Vagina (tissue), 2 donors: ENCODE measurements around the gene B9D1.

Experiments
- CTCF ChIP-seq, 3 experiments: fragments of 450-650 bp in 2 of 3; fragments of 200-600 bp in 1 of 3; sonication (generic) in 1 of 3; IDR thresholded peaks; one replicate each; pipeline ENCODE4 v1.5.1; 2017 to 2019; ENCODE audit warnings: antibody characterized with exemption in 3 of 3, mild to moderate bottlenecking in 2 of 3, moderate library complexity in 2 of 3
- POLR2A ChIP-seq, 2 donors: fragments of 450-650 bp; IDR thresholded peaks; one replicate each; pipeline ENCODE4 v1.6.1; 2017; ENCODE audit warnings: antibody characterized with exemption in 2 of 2, mild to moderate bottlenecking in 2 of 2, moderate library complexity in 2 of 2

- TF ChIP-seq CTCF (IDR thresholded peaks at IDR 0.05) = no peak
- TF ChIP-seq POLR2A (IDR thresholded peaks at IDR 0.05) = peak in 1 of 2 donors; percentile 12
Observed at GRCh38 chr17:19386051-19386929, 23.8 kb upstream of the B9D1 start.
